CD4-positive, alpha-beta T cell treated with Interleukin-15 for 4 hours (primary cell): ENCODE results near the gene TMEM127.
A peak's percentile ranks its signal among the peaks of the same experiment; 100 is the strongest.
"Not testable (repeated sequence)": the region's sequence is repeated elsewhere in the genome, so short reads cannot be mapped to it uniquely, and the experiment has no call there.

Source experiments
- DNase-seq: peaks from one replicate; pipeline ENCODE4 v3.0.0-alpha.2; 2020; ENCODE audit warnings: low spot score

The TMEM127 gene

DNA sequence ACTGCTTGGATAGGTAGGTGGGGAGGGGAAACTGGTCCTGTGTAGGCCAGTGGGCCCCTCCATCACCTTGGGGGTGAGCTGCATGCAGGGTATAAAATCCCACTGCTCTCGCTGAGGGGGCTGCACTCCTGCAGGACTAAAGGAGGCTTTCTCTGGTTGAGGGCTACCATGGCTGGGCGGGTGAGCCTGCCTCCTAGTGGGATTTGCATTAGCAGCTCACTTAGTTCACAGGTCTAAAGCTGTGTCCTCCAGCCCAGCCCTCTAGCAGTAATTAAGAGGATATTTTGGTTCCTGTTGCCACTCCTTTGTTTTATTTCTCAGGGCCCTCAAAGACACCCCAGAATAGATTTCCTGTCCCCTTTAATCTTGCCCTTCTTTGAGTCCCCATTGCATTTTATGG is 24.6 kb downstream of the TMEM127 start:
- no peak for DNase-seq

- DNase-seq: no peak
Measured at GRCh38 chr2:96240341-96241038, 25.3 kb downstream of the TMEM127 start.

DNA sequence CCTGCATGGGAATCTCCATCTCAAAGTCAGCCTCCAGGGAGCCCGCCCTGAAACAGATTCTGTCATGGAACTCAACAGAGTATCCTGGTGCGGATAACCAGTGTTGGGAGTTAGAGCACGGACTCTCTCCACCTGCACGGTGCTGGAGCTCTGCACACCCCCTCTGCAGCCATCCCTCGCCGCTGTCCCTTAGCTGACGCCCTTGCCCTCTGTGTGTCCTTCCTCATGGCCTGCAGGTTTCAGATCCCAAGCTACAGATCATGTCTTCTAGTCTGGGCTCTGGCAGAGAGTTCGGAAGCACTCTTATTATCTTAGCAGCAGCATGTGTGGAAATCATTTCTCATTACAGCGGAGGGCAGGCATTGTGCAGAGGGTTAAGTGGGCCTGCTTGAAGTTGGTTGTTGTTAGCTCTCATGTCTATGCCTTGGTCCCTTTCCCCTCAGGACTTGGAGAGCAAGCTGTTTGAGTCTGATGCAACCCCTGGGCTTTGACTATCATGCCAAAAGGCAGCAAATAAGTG is 26.0 kb downstream of the TMEM127 start:
- DNase-seq: no peak

- no peak for DNase-seq
Measured at GRCh38 chr2:96239091-96239490, 26.7 kb downstream of the TMEM127 start.

DNA sequence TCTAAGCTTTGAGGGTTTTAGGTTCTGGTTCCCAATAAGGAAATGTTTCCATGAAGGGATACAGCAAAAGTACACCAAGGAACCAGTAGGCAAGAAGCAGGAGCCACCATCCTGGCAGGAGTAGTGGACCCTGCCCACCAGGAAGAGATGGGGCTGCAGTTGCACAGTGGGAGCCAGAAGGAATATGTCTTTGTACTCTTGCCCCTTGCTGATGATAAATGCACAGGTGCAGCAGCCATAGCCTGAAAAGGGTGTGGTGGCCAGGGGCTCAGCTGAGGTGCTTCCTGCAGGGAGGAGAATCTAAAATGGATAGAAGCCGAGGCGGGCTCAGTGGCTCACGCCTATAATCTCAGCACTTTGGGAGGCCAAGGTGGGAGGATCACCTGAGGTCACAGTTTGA is 27.5 kb downstream of the TMEM127 start:
- DNase-seq: no peak

DNA sequence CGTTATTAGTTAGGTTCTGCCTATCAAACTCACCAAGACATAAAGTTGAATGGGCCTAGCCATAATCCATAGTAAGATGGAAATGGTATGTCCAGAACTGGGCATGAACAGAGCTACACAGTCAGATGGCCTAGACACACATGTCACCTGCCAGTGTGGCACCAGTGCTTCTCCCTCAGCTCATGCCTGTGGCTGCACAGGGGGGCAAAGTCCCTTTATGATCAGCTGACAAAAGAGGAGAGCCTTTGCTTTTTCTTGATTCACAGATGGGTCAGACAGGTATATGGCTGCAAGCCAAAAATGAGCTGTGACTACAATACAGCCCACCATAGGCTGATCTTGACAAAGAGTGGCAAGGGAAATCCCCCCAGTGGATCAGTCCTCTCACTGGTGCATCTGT is 28.9 kb downstream of the TMEM127 start:
- no peak for DNase-seq

- DNase-seq: no peak
Measured at GRCh38 chr2:96233880-96234316, 31.9 kb downstream of the TMEM127 start.

GRCh38 chr2:96233436-96233835 is 32.4 kb downstream of the TMEM127 start:
- no peak for DNase-seq

- DNase-seq: no peak
Measured at GRCh38 chr2:96231316-96231715, 34.5 kb downstream of the TMEM127 start.

GRCh38 chr2:96225016-96225533 is 40.7 kb downstream of the TMEM127 start:
- no peak for DNase-seq

GRCh38 chr2:96221106-96221505 is 44.7 kb downstream of the TMEM127 start:
- not testable (repeated sequence) for DNase-seq

DNA sequence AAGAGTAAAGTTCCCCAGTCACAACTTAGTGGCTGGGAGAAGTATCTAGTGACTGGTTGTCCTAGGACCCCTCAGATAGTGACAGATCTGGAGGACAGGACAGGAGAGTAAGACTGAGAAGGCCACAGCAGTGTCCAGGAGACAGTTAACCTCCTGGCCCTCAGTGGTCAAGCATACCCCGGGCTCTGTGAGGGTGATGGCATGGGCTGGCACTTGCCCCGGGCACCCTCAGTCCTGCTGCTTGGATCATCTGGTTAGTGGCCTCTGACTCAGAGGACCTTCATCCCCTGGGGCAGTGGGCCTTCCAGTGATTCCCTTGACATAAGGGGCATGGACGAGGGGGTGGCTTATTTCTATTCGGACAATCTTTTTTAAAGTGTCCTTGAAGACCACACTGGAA is 45.8 kb downstream of the TMEM127 start:
- DNase-seq: not testable (repeated sequence)

- no peak for DNase-seq
Measured at GRCh38 chr2:96218508-96219131, 47.2 kb downstream of the TMEM127 start.

DNA sequence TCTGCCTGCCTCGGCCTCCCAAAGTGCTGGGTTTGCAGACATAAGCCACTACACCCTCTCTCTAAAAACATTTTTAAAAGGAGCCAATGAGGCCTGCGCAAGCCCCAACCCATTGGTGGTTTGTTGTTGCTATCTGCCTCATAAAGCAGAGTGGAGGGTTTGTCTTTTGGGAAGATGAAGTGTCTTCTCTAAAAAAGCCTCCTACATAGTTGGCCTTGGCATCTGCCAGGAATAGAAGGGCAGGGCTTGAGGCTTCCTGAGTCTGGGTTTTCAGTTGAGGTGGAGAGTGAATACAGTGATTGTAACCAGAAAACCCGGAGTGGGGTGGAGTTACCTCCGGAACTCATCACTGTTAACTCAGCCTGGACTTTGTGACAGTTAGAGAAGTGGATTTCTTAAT is 51.2 kb downstream of the TMEM127 start:
- no peak for DNase-seq

DNA sequence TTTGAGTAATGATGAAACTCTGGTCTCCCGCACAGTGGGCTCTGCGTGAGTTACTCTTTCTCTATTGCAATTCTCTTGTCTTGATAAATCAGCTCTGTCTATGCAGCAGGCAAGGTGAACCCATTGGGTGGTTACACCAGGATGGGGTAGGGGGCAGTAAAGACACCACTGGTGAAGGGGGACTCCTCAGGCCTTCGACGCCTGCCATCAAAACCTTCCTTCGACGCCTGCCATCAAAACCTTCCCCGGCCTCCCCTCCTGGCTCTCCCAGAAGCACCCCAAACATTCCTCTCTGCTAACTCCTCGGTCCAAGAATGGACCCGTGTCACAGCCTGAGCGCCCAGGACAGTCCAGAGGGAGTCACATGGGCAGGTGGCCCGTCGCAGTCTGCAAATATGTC is 52.4 kb downstream of the TMEM127 start:
- DNase-seq: no peak

DNA sequence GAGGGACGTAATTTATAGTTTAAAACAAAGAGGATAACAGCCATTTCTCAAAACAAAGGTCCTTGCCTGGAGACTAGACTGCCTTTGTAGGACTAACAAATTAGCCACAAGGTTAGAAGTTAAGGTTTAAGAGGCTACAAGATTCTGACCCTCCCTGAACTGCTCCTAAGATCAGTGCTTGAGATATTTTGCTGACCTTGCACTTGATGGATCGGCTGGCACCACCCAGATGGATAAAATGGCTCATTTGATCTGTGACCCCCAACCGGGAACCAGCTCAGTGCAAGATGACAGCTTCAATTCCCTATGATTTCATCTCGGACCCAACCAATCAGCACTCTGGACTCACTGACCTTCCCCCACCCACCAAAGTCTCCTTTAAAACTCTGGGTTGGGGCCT is 53.5 kb downstream of the TMEM127 start:
- no peak for DNase-seq

GRCh38 chr2:96209729-96210085 is 56.1 kb downstream of the TMEM127 start:
- no peak for DNase-seq

- no peak for DNase-seq
Measured at GRCh38 chr2:96209011-96209728, 56.6 kb downstream of the TMEM127 start.

DNA sequence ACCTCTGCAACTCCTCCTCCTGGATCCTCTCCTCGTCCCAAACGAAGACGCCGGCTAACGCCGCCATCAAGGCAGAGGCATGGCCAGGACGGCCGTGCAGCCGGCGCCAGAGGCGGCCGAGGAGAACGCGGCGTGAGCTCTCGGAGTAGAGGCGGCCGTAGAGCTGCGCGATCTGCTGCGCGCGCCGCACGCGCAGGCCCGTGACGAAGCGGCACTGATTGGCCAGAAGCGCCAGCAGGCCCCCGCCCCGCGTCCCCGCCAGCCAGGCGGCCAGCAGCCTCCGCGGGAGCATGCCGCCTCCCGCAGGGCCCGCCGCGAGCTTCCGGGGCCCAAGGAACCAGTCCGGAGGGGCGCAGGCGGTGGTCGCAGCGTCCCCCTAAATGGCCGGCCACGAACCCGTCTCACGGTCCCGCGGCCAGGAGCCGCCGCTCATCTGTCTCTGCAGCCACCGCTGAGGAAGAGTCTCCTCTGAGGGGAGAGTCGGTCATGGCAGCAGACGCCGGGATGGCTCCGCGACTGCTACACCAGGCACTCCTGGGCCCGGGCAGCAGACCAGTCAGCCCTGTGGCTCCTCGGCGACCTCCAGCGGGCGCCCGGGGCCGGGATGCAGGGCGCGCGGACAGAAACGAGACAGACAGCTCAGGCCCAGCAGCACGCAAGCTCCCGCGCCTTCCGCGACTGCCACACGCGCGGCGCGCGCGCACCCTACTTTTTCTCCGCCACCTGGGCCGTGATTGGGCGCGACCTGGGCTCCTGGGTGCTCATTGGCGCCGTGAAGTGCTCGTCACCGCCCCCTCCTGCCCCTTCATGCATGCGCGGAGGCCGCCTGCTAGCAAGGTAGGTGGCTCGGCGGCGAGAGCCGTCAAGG is 57.4 kb downstream of the TMEM127 start, which contains the start of gene STARD7:
Gene STARD7 (minus strand): TSS at position 685 of the 868 bp plus-strand sequence. CDS start 393 bp downstream, at position 292.
- DNase-seq: peak; percentile 96

GRCh38 chr2:96207774-96208142 is 58.0 kb downstream of the TMEM127 start:
- DNase-seq: no peak

GRCh38 chr2:96207073-96207773 is 58.6 kb downstream of the TMEM127 start:
- DNase-seq: peak; percentile 28
